Measurements from ENCODE around the gene APP.

Gene APP

DNA sequence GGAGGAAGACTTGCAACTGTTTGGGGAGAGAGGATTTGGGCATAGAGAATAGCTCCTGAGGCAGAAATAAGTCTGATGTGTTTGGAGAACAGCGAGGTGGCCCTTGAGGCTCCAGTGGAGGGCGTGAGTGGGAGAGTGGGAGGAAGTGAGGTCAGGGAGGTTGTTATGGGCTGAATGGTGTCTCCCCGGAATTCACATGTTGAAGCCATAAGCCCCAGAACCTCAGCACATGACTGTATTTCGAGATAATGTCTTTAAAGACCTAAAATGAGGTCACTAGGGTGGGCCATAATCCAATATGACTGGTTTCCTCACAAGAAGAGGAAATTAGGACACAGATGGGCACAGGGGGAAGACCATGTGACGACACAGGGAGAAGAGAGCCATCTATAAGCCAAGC is 17.9 kb upstream of the APP start:
- TF ChIP-seq ZFP30 (CRISPR knock-in tag; IDR thresholded peaks at IDR 0.05) (no peak), ISL1 (CRISPR knock-in tag; IDR thresholded peaks at IDR 0.05) (no peak), GLIS3 (CRISPR knock-in tag; IDR thresholded peaks at IDR 0.05) (no peak), ESRRG (CRISPR knock-in tag; IDR thresholded peaks at IDR 0.05) (no peak), SNAI2 (CRISPR knock-in tag; IDR thresholded peaks at IDR 0.05) (no peak)
- TF ChIP-seq, protein P1, sequence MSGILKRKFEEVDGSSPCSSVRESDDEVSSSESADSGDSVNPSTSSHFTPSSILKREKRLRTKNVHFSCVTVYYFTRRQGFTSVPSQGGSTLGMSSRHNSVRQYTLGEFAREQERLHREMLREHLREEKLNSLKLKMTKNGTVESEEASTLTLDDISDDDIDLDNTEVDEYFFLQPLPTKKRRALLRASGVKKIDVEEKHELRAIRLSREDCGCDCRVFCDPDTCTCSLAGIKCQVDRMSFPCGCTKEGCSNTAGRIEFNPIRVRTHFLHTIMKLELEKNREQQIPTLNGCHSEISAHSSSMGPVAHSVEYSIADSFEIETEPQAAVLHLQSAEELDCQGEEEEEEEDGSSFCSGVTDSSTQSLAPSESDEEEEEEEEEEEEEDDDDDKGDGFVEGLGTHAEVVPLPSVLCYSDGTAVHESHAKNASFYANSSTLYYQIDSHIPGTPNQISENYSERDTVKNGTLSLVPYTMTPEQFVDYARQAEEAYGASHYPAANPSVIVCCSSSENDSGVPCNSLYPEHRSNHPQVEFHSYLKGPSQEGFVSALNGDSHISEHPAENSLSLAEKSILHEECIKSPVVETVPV (CRISPR knock-in tag; IDR thresholded peaks at IDR 0.05) = no peak
- TF ChIP-seq, protein P2, sequence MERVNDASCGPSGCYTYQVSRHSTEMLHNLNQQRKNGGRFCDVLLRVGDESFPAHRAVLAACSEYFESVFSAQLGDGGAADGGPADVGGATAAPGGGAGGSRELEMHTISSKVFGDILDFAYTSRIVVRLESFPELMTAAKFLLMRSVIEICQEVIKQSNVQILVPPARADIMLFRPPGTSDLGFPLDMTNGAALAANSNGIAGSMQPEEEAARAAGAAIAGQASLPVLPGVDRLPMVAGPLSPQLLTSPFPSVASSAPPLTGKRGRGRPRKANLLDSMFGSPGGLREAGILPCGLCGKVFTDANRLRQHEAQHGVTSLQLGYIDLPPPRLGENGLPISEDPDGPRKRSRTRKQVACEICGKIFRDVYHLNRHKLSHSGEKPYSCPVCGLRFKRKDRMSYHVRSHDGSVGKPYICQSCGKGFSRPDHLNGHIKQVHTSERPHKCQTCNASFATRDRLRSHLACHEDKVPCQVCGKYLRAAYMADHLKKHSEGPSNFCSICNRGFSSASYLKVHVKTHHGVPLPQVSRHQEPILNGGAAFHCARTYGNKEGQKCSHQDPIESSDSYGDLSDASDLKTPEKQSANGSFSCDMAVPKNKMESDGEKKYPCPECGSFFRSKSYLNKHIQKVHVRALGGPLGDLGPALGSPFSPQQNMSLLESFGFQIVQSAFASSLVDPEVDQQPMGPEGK (CRISPR knock-in tag; IDR thresholded peaks at IDR 0.05; ENCODE audit: borderline replicate concordance) = no peak
- no peak for ATAC-seq

DNA sequence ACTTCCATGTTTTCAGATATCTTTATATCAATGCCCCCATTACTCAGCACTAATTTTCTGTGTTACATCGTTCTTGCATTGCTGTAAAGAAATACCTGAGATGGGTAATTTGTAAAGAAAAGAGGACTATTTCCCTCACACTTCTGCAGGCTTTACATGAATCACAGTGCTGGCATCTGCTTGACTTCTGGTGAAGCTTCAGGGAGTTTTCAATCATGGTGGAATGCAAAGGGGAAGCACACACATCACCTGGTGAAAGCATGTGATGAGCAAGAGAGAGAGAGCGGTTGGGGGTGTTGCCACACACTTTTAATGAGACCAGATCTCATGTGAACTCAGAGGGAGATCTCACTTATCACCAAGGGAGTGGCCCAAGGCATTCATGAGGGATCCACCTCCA is 14.9 kb upstream of the APP start:
- no peak for ATAC-seq
- TF ChIP-seq ZFP30 (CRISPR knock-in tag; IDR thresholded peaks at IDR 0.05) = no peak
- TF ChIP-seq, protein P3, sequence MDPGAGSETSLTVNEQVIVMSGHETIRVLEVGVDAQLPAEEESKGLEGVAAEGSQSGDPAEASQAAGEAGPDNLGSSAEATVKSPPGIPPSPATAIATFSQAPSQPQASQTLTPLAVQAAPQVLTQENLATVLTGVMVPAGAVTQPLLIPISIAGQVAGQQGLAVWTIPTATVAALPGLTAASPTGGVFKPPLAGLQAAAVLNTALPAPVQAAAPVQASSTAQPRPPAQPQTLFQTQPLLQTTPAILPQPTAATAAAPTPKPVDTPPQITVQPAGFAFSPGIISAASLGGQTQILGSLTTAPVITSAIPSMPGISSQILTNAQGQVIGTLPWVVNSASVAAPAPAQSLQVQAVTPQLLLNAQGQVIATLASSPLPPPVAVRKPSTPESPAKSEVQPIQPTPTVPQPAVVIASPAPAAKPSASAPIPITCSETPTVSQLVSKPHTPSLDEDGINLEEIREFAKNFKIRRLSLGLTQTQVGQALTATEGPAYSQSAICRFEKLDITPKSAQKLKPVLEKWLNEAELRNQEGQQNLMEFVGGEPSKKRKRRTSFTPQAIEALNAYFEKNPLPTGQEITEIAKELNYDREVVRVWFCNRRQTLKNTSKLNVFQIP (CRISPR knock-in tag; IDR thresholded peaks at IDR 0.05; ENCODE audit: borderline replicate concordance, low read depth) = no peak
- TF ChIP-seq ZNF8 (CRISPR knock-in tag; IDR thresholded peaks at IDR 0.05) = no peak
- TF ChIP-seq ESRRG (CRISPR knock-in tag; IDR thresholded peaks at IDR 0.05) = no peak
- TF ChIP-seq OSR1 (CRISPR knock-in tag; IDR thresholded peaks at IDR 0.05) = no peak
- no peak for TF ChIP-seq ZC3H10 (CRISPR knock-in tag; IDR thresholded peaks at IDR 0.05)
- TF ChIP-seq TCF4 (CRISPR knock-in tag; IDR thresholded peaks at IDR 0.05; ENCODE audit: borderline replicate concordance) = no peak
- TF ChIP-seq BACH2 (CRISPR knock-in tag; IDR thresholded peaks at IDR 0.05; ENCODE audit: borderline replicate concordance) = no peak
- no peak for TF ChIP-seq ZFP3 (CRISPR knock-in tag; IDR thresholded peaks at IDR 0.05)
- TF ChIP-seq, protein P2 (CRISPR knock-in tag; IDR thresholded peaks at IDR 0.05; ENCODE audit: borderline replicate concordance) = no peak
- TF ChIP-seq PPARA (CRISPR knock-in tag; IDR thresholded peaks at IDR 0.05; ENCODE audit: borderline replicate concordance) = no peak
- TF ChIP-seq ISL1 (CRISPR knock-in tag; IDR thresholded peaks at IDR 0.05) = no peak
- TF ChIP-seq, protein P1 (CRISPR knock-in tag; IDR thresholded peaks at IDR 0.05) = no peak
- TF ChIP-seq ARNTL (CRISPR knock-in tag; IDR thresholded peaks at IDR 0.05; ENCODE audit: borderline replicate concordance, low read depth) = no peak

DNA sequence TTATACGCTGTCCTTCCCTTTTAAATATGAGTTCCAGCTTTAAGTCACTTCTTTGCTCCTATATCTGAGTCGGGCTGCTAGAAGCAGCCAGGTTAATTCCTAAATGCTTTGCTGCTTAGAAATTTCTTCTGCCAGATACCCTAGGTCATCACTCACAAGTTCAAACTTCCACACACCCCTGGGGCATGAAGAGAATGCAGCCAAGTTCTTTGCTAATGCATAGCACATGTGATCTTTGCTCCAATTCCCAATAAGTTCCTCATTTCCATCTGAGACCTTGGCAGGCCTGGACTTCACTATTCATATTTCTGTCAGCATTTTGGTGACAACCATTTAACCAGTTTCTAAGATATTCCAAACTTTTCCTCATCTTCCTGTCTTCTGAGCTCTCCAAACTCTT is 14.5 kb upstream of the APP start:
- ATAC-seq = no peak
- TF ChIP-seq, protein P4, sequence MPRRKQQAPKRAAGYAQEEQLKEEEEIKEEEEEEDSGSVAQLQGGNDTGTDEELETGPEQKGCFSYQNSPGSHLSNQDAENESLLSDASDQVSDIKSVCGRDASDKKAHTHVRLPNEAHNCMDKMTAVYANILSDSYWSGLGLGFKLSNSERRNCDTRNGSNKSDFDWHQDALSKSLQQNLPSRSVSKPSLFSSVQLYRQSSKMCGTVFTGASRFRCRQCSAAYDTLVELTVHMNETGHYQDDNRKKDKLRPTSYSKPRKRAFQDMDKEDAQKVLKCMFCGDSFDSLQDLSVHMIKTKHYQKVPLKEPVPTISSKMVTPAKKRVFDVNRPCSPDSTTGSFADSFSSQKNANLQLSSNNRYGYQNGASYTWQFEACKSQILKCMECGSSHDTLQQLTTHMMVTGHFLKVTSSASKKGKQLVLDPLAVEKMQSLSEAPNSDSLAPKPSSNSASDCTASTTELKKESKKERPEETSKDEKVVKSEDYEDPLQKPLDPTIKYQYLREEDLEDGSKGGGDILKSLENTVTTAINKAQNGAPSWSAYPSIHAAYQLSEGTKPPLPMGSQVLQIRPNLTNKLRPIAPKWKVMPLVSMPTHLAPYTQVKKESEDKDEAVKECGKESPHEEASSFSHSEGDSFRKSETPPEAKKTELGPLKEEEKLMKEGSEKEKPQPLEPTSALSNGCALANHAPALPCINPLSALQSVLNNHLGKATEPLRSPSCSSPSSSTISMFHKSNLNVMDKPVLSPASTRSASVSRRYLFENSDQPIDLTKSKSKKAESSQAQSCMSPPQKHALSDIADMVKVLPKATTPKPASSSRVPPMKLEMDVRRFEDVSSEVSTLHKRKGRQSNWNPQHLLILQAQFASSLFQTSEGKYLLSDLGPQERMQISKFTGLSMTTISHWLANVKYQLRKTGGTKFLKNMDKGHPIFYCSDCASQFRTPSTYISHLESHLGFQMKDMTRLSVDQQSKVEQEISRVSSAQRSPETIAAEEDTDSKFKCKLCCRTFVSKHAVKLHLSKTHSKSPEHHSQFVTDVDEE (CRISPR knock-in tag; IDR thresholded peaks at IDR 0.05) = no peak
- TF ChIP-seq RARB (CRISPR knock-in tag; IDR thresholded peaks at IDR 0.05) (no peak), OSR1 (CRISPR knock-in tag; IDR thresholded peaks at IDR 0.05) (no peak), ZNF8 (CRISPR knock-in tag; IDR thresholded peaks at IDR 0.05) (no peak), TOX (CRISPR knock-in tag; IDR thresholded peaks at IDR 0.05; ENCODE audit: borderline replicate concordance) (no peak), PPARA (CRISPR knock-in tag; IDR thresholded peaks at IDR 0.05; ENCODE audit: borderline replicate concordance) (no peak), BACH2 (CRISPR knock-in tag; IDR thresholded peaks at IDR 0.05; ENCODE audit: borderline replicate concordance) (no peak), ZNF70 (CRISPR knock-in tag; IDR thresholded peaks at IDR 0.05) (no peak), ARNTL (CRISPR knock-in tag; IDR thresholded peaks at IDR 0.05; ENCODE audit: borderline replicate concordance, low read depth) (no peak), GLIS3 (CRISPR knock-in tag; IDR thresholded peaks at IDR 0.05) (no peak), ISL1 (CRISPR knock-in tag; IDR thresholded peaks at IDR 0.05) (no peak), ZNF565 (CRISPR knock-in tag; conservative IDR thresholded peaks at IDR 0.05; ENCODE audit: low read depth) (no peak)
- TF ChIP-seq, protein P3 (CRISPR knock-in tag; IDR thresholded peaks at IDR 0.05; ENCODE audit: borderline replicate concordance, low read depth) = no peak
- TF ChIP-seq, protein P2 (CRISPR knock-in tag; IDR thresholded peaks at IDR 0.05; ENCODE audit: borderline replicate concordance) = no peak
